HepG2 (cell line): Measurements from ENCODE around the gene SEMA3G. TPM values are rescaled to one million over a fixed set of nuclear protein-coding genes. Genes with fewer than 3 reads are reported as not detected.

ENCODE experiments used
- CBX2 ChIP-seq, 2 experiments: fragments of 200-600 bp in 1 of 2; sonication (generic); formaldehyde crosslinking in 1 of 2; IDR thresholded peaks; 2 replicates each; pipeline versions ENCODE4 v1.7.0 to v1.8.1; 2018 to 2022; ENCODE audit warnings: low read depth in 2 of 2, low read length in 1 of 2, mild to moderate bottlenecking in 1 of 2, missing genetic modification reagents in 1 of 2
- CCAR2 ChIP-seq: fragments of 200-400 bp; formaldehyde crosslinking; optimal IDR thresholded peaks from 2 replicates; pipeline ENCODE3; 2018; ENCODE audit warnings: low read depth, mild to moderate bottlenecking, low read length, moderate library complexity
- MED1 ChIP-seq: sonication (generic); formaldehyde crosslinking; IDR thresholded peaks from 2 replicates; pipeline ENCODE4 v1.4.0; 2020; ENCODE audit warnings: missing genetic modification reagents
- MXD4 ChIP-seq: IDR thresholded peaks from 2 replicates; pipeline ENCODE4 v1.6.1; 2016; ENCODE audit warnings: mild to moderate bottlenecking, missing biosample characterization, missing genetic modification reagents
- SMAD9 ChIP-seq: sonication (generic); formaldehyde crosslinking; IDR thresholded peaks from 2 replicates; pipeline ENCODE4 v1.5.1; 2020; ENCODE audit warnings: mild to moderate bottlenecking, missing genetic modification reagents
- ZEB1 ChIP-seq: IDR thresholded peaks from 2 replicates; pipeline ENCODE4 v1.6.1; 2012; ENCODE audit warnings: mild to moderate bottlenecking, low read depth, inconsistent platforms; ENCODE audit not compliant: insufficient replicate concordance
- ZNF350 ChIP-seq: sonication (generic); formaldehyde crosslinking; IDR thresholded peaks from 2 replicates; pipeline ENCODE4 v1.4.0; 2020; ENCODE audit warnings: mild to moderate bottlenecking, low read depth, missing genetic modification reagents, borderline replicate concordance
- ZNF484 ChIP-seq: sonication (generic); formaldehyde crosslinking; IDR thresholded peaks from 2 replicates; pipeline ENCODE4 v1.5.1; 2020; ENCODE audit warnings: mild to moderate bottlenecking, low read depth, missing genetic modification reagents, borderline replicate concordance
- ZNF570 ChIP-seq: sonication (generic); formaldehyde crosslinking; IDR thresholded peaks from 2 replicates; pipeline ENCODE4 v1.4.0; 2020; ENCODE audit warnings: mild to moderate bottlenecking, missing genetic modification reagents, borderline replicate concordance
- ZSCAN25 ChIP-seq: sonication (generic); formaldehyde crosslinking; IDR thresholded peaks from 2 replicates; pipeline ENCODE4 v1.8.0; 2022; ENCODE audit warnings: mild to moderate bottlenecking, missing genetic modification reagents
- polyA plus RNA-seq, 8 experiments: library from polyadenylated mRNA; depleted of rRNA in 3 of 8; stranded (reverse) in 7 of 8; unstranded in 1 of 8; fragments of >200 nt; fragmentation: Illumina TruSeq in 4 of 8; extraction: Trizol in 4 of 8; gene quantifications; 2 replicates each; pipeline versions ENCODE4 v1.2.1 to v1.2.3, GENCODE V29; 2011 to 2016; ENCODE audit warnings: low read depth in 4 of 8, missing spikeins in 1 of 8, mixed read lengths in 1 of 8; ENCODE audit not compliant: insufficient read depth in 1 of 8
- total RNA-seq, 5 experiments: library from RNA; depleted of rRNA; stranded (reverse); fragments of >200 nt; fragmentation: Illumina TruSeq; extraction: Trizol; gene quantifications; 2 replicates each; pipeline ENCODE4 v1.2.3, GENCODE V29; 2016; ENCODE audit warnings: low read depth in 1 of 5
- TF ChIP-seq, protein P1 (sequence below): sonication (generic); formaldehyde crosslinking; IDR thresholded peaks from 2 replicates; pipeline ENCODE4 v1.9.0; 2021; ENCODE audit warnings: missing genetic modification reagents, borderline replicate concordance
- TF ChIP-seq, protein P2 (sequence below): sonication (generic); formaldehyde crosslinking; IDR thresholded peaks from 2 replicates; pipeline ENCODE4 v1.4.0; 2020; ENCODE audit warnings: missing genetic modification reagents
- TF ChIP-seq, protein P3 (sequence below): sonication (generic); formaldehyde crosslinking; IDR thresholded peaks from 2 replicates; pipeline ENCODE4 v1.5.0; 2020; ENCODE audit warnings: mild to moderate bottlenecking, low read depth, missing genetic modification reagents, borderline replicate concordance

Gene SEMA3G
- total and polyA plus RNA-seq, 2 of the 13 experiments (the other 11 are each of a cell fraction or from before 2014, with no cell fraction given) = 6.1 to 8.3 TPM

DNA sequence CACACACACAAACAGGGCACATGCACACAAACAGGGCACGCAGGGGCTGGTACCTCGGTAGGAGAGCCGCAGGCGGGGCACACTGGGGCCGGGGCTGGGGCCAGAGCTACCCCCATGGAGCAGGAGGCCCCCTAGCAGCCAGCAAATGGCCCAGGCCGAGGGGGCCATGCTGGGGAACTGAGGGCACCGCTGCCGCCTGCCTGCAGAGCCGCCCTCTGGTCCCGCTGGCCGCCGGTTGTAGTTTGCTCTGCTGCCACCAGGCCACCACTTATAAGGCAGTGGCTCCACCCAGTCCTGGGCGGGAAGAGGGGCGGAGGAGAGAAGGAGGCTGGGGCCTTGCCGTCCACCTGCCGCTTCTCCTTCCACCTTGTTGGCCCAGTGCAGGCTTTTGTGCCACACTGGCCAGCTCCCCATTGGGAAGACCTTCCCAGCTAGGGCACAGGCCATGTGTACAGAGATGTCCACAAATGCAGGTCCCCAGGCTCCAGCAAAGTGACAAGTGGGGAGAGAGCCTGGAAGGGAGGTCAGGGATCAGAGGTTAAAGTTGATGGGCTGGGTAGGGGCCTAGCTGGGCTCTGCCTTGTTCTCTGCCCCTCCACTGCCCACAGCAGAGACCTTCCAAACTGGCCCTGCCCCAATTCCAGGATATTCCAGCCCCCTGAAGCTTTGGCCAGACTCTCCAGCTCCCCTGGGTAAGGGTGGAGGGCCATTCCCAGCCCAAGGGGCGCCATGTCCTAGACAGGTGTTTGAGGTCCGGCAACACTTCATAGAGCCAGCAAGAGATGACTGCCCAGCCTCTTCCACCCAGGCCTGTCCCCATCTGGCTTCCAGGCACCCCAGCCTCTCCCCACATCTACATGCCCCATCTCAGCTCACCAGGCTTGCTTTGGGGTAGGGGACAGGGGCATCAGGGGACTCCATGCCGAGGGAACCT lies at the start of gene SEMA3G (continued):
- TF ChIP-seq, protein P1, sequence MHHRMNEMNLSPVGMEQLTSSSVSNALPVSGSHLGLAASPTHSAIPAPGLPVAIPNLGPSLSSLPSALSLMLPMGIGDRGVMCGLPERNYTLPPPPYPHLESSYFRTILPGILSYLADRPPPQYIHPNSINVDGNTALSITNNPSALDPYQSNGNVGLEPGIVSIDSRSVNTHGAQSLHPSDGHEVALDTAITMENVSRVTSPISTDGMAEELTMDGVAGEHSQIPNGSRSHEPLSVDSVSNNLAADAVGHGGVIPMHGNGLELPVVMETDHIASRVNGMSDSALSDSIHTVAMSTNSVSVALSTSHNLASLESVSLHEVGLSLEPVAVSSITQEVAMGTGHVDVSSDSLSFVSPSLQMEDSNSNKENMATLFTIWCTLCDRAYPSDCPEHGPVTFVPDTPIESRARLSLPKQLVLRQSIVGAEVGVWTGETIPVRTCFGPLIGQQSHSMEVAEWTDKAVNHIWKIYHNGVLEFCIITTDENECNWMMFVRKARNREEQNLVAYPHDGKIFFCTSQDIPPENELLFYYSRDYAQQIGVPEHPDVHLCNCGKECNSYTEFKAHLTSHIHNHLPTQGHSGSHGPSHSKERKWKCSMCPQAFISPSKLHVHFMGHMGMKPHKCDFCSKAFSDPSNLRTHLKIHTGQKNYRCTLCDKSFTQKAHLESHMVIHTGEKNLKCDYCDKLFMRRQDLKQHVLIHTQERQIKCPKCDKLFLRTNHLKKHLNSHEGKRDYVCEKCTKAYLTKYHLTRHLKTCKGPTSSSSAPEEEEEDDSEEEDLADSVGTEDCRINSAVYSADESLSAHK (CRISPR knock-in tag) = no peak
- TF ChIP-seq ZNF484 (CRISPR knock-in tag) (no peak), ZNF350 (peak; percentile 70; the same call in 1 of the 2 replicates), ZNF570 (CRISPR knock-in tag) (no peak), MXD4 (CRISPR knock-in tag) (peak; percentile 19; the same call in 1 of the 2 replicates), MED1 (peak; percentile 39; the same call in 1 of the 2 replicates), ZEB1 (no peak), CBX2 (IDR thresholded peaks at IDR 0.05; ENCODE audit: low read depth, low read length) (no peak), CBX2 (CRISPR knock-in tag; IDR thresholded peaks at IDR 0.05; ENCODE audit: low read depth) (no peak), CCAR2 (no peak), ZSCAN25 (peak; percentile 64; the same call in 1 of the 2 replicates), SMAD9 (CRISPR knock-in tag) (no peak)
- TF ChIP-seq, protein P2, sequence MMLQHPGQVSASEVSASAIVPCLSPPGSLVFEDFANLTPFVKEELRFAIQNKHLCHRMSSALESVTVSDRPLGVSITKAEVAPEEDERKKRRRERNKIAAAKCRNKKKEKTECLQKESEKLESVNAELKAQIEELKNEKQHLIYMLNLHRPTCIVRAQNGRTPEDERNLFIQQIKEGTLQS = no peak
- TF ChIP-seq, protein P3, sequence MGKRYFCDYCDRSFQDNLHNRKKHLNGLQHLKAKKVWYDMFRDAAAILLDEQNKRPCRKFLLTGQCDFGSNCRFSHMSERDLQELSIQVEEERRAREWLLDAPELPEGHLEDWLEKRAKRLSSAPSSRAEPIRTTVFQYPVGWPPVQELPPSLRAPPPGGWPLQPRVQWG (CRISPR knock-in tag) = no peak
